Gastroesophageal sphincter (tissue), 3 donors: ENCODE results near the gene LRP6.

Source experiments
- CTCF ChIP-seq, 4 experiments: fragments of 200-600 bp in 2 of 4; fragments of 450-650 bp in 2 of 4; sonication (generic) in 1 of 4; IDR thresholded peaks; one replicate each; pipeline ENCODE4 v1.5.1; 2017 to 2019; ENCODE audit warnings: antibody characterized with exemption in 4 of 4, mild to moderate bottlenecking in 2 of 4, moderate library complexity in 2 of 4
- EP300 ChIP-seq: sonication (generic); formaldehyde crosslinking; IDR thresholded peaks from one replicate; pipeline ENCODE4 v1.6.1; 2017; ENCODE audit warnings: antibody characterized with exemption, mild to moderate bottlenecking
- POLR2A ChIP-seq, 2 donors: fragments of 450-650 bp; IDR thresholded peaks; one replicate each; pipeline ENCODE4 v1.6.1; 2017; ENCODE audit warnings: antibody characterized with exemption in 2 of 2, mild to moderate bottlenecking in 2 of 2, moderate library complexity in 1 of 2
- POLR2AphosphoS5 ChIP-seq: sonication (generic); formaldehyde crosslinking; IDR thresholded peaks from one replicate; pipeline ENCODE4 v1.6.1; 2017; ENCODE audit warnings: antibody characterized with exemption

- no peak for TF ChIP-seq CTCF (IDR thresholded peaks at IDR 0.05)
- TF ChIP-seq POLR2AphosphoS5, result no peak
- TF ChIP-seq POLR2A (IDR thresholded peaks at IDR 0.05), result no peak
- TF ChIP-seq EP300, result no peak
Observed at GRCh38 chr12:12178559-12178958, 88.3 kb downstream of the LRP6 start.
